ENCODE data around the gene C5AR1. TPM values are rescaled to one million over a fixed set of nuclear protein-coding genes. Genes with fewer than 3 reads are reported as not detected.

C5AR1 gene
- total and polyA plus RNA-seq, 9 of the 15 experiments (the other 6 are each of a cell fraction or from before 2014, with no cell fraction given): 0.06 to 1.6 (median 0.28) TPM; not detected in 3

DNA sequence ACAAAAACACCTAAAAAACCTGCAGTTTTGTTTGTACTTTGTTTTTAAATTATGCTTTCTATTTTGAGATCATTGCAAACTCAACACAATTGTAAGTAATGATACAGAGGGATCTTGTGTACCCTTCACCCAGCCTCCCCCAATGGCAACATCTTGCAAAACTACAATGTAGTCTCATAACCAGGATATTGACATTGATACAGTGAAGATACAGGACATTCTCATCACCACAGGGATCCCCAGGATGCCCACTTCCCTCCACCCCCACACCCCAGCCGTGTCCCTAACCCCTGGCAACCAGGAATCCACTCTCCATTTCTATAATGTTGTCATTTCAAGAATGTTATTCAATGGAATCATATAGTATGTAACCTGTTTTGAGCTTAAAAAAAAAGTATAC, 12.0 kb downstream of the C5AR1 start:
- H3K9me1 ChIP-seq (ENCODE audit: control insufficient read depth, insufficient read depth, low read length): no peaks in the 10 kb centered on the region
- H3K4me2 ChIP-seq (ENCODE audit: insufficient read depth, low read length): no peak overlapping the region
- ATAC-seq (no peak), FAIRE-seq (no peak), DNase-seq (ENCODE audit: extremely low read depth in 1 of 4, low spot score in 3 of 4) (no peak)
- H3K9ac ChIP-seq (ENCODE audit: insufficient read depth in 1 of 2, low read depth in 2 of 2, low read length in 2 of 2): no peak overlapping the region
- no peaks in the 10 kb centered on the region for H3K36me3 ChIP-seq (ENCODE audit: control insufficient read depth, insufficient read depth, low read length)
- 30% methylated on average over 1 of the region's 1 CpG for WGBS (ENCODE audit: insufficient coverage, low coverage, missing lambda C conversion rate)
- POLR2A ChIA-PET: no interaction called here
- peak; percentile 53 to 65; a peak in 3 of 4 replicates for TF ChIP-seq TRIM24 (IDR thresholded peaks at IDR 0.05)
- 0 out of 2 replicates have a peak, but pooled peaks have one; percentile 49 for TF ChIP-seq TRIM28 (IDR thresholded peaks at IDR 0.05)
- TF ChIP-seq ZNF23 (CRISPR knock-in tag; IDR thresholded peaks at IDR 0.05): no peak
- H3K4me1 ChIP-seq (replicated peaks in 1 of 2; ENCODE audit: control insufficient read depth in 2 of 2, insufficient read depth in 2 of 2, low read length in 2 of 2): peaks cover 7 to 22% of the 10 kb centered on the region in 2 experiments; a peak in 4 of 5 replicates
- intact Hi-C loops (cut with micrococcal nuclease) (no loop called here), in situ Hi-C loops (cut with MboI) (no loop called here)
- no peaks in the 10 kb centered on the region; a peak in 1 of 5 replicates for H3K27me3 ChIP-seq (ENCODE audit: control insufficient read depth in 2 of 2, insufficient read depth in 2 of 2, low read length in 2 of 2)
- H3K27ac ChIP-seq (ENCODE audit: extremely low read depth, low read depth, low read length): no peak overlapping the region
- H2AFZ ChIP-seq (ENCODE audit: low read depth, low read length): no peak overlapping the region
- no TSS peak for BruUV-seq (replicated peaks)
- no peaks in the 10 kb centered on the region for H3K79me2 ChIP-seq (ENCODE audit: control insufficient read depth, insufficient read depth, low read length)
- H4K20me1 ChIP-seq (replicated peaks; ENCODE audit: control insufficient read depth, insufficient read depth, low read length): no peaks in the 10 kb centered on the region
- H3K4me3 ChIP-seq: no peak overlapping the region
- CTCF ChIA-PET (ENCODE audit: low intra/inter-chr PET ratio): interaction anchor here (0.6 kb wide), 1 partner anchor 34 kb away, joined by 3 read pairs; no protein-coding TSS in a partner anchor
- no peaks in the 10 kb centered on the region for H3K9me3 ChIP-seq (replicated peaks; ENCODE audit: control insufficient read depth, insufficient read depth, low read depth, low read length)

GRCh38 chr19:47322058-47322457, 12.4 kb downstream of the C5AR1 start:
- intact Hi-C loops (cut with micrococcal nuclease) (no loop called here), in situ Hi-C loops (cut with MboI) (no loop called here)
- Histone ChIP-seq H3K27ac (ENCODE audit: extremely low read depth, low read depth, low read length) (no peak overlapping the region), H3K9ac (ENCODE audit: insufficient read depth in 1 of 2, low read depth in 2 of 2, low read length in 2 of 2) (no peak overlapping the region), H2AFZ (ENCODE audit: low read depth, low read length) (no peak overlapping the region), H3K27me3 (ENCODE audit: control insufficient read depth in 2 of 2, insufficient read depth in 2 of 2, low read length in 2 of 2) (no peaks in the 10 kb centered on the region; a peak in 1 of 5 replicates), H3K4me3 (no peak overlapping the region), H3K4me2 (ENCODE audit: insufficient read depth, low read length) (no peak overlapping the region), H3K9me1 (ENCODE audit: control insufficient read depth, insufficient read depth, low read length) (no peaks in the 10 kb centered on the region), H4K20me1 (replicated peaks; ENCODE audit: control insufficient read depth, insufficient read depth, low read length) (no peaks in the 10 kb centered on the region), H3K4me1 (replicated peaks in 1 of 2; ENCODE audit: control insufficient read depth in 2 of 2, insufficient read depth in 2 of 2, low read length in 2 of 2) (peaks cover 7 to 22% of the 10 kb centered on the region in 2 experiments; a peak in 4 of 5 replicates), H3K36me3 (ENCODE audit: control insufficient read depth, insufficient read depth, low read length) (no peaks in the 10 kb centered on the region), H3K79me2 (ENCODE audit: control insufficient read depth, insufficient read depth, low read length) (no peaks in the 10 kb centered on the region), H3K9me3 (replicated peaks; ENCODE audit: control insufficient read depth, insufficient read depth, low read depth, low read length) (no peaks in the 10 kb centered on the region)
- TF ChIP-seq ZFP36 (IDR thresholded peaks at IDR 0.05; ENCODE audit: low read depth, low read length, partially characterized antibody): peak; percentile 62
- TF ChIP-seq LEF1 (IDR thresholded peaks at IDR 0.05): no peak
- ATAC-seq: no peak
- WGBS (ENCODE audit: insufficient coverage, low coverage, missing lambda C conversion rate): 35% methylated on average over 2 of the region's 2 CpGs
- no peak for DNase-seq (ENCODE audit: extremely low read depth in 1 of 4, low spot score in 3 of 4)
- ChIA-PET CTCF (ENCODE audit: low intra/inter-chr PET ratio) (interaction anchor here (0.6 kb wide), 1 partner anchor 34 kb away, joined by 3 read pairs; no protein-coding TSS in a partner anchor), POLR2A (no interaction called here)
- BruUV-seq (replicated peaks): no TSS peak
- no peak for FAIRE-seq

Measured in K562 (cell line).